GM23338 (cell line): ENCODE data around the gene EGLN2. TPM values are rescaled to one million over a fixed set of nuclear protein-coding genes. Genes with fewer than 3 reads are reported as not detected.
"Not testable (repeated sequence)": the region's sequence is repeated elsewhere in the genome, so short reads cannot be mapped to it uniquely, and the experiment has no call there.

Experiments used
- ATAC-seq: fragments of 200-7000 bp; cut with Tn5 transposase; 3 replicates; pipeline ENCODE4 v1.9.1; 2020
- DNase-seq: peaks from one replicate; pipeline ENCODE4 v3.0.0-alpha.2; 2015; ENCODE audit warnings: low spot score
- H2AFZ ChIP-seq: fragments of 200-600 bp; sonication (generic); 2 replicates; pipeline ENCODE4 v1.8.0; 2016; ENCODE audit warnings: antibody characterized with exemption, mild to moderate bottlenecking, moderate library complexity
- H3F3A ChIP-seq: fragments of 200-600 bp; sonication (generic); replicated peaks from 2 replicates; pipeline ENCODE4 v1.8.0; 2017; ENCODE audit warnings: antibody characterized with exemption, mixed run types, low read depth
- H3K27ac ChIP-seq: fragments of 200-600 bp; sonication (generic); 2 replicates; pipeline ENCODE4 v1.6.1; 2016; ENCODE audit warnings: low read depth
- H3K27me3 ChIP-seq: fragments of 200-600 bp; sonication (generic); 2 replicates; pipeline ENCODE4 v1.8.0; 2016; ENCODE audit warnings: mild to moderate bottlenecking, mixed run types, moderate library complexity; ENCODE audit not compliant: insufficient read depth
- H3K36me3 ChIP-seq: fragments of 200-600 bp; sonication (generic); 2 replicates; pipeline ENCODE4 v1.8.0; 2016; ENCODE audit warnings: mild to moderate bottlenecking; ENCODE audit not compliant: insufficient read depth
- H3K4me1 ChIP-seq: fragments of 200-600 bp; sonication (generic); 2 replicates; pipeline ENCODE4 v1.8.0; 2016; ENCODE audit warnings: mild to moderate bottlenecking, moderate library complexity; ENCODE audit not compliant: insufficient read depth
- H3K4me2 ChIP-seq: fragments of 200-600 bp; sonication (generic); 2 replicates; pipeline ENCODE4 v1.7.1; 2017; ENCODE audit warnings: mixed run types
- H3K4me3 ChIP-seq: fragments of 200-600 bp; sonication (generic); 2 replicates; pipeline ENCODE4 v1.6.1; 2016; ENCODE audit warnings: mixed run types
- H3K79me2 ChIP-seq: fragments of 200-600 bp; sonication (generic); replicated peaks from 2 replicates; pipeline ENCODE4 v1.8.0; 2017; ENCODE audit warnings: mild to moderate bottlenecking; ENCODE audit not compliant: insufficient read depth
- H3K9me2 ChIP-seq: fragments of 200-600 bp; sonication (generic); 2 replicates; pipeline ENCODE4 v1.8.0; 2017; ENCODE audit not compliant: insufficient read depth
- H4K20me1 ChIP-seq: fragments of 200-600 bp; sonication (generic); replicated peaks from 2 replicates; pipeline ENCODE4 v1.8.0; 2017; ENCODE audit warnings: mild to moderate bottlenecking; ENCODE audit not compliant: insufficient read depth
- H3K27ac Mint-ChIP-seq: 2 replicates; pipeline ENCODE4 v1.8.0; 2020; ENCODE audit warnings: inconsistent platforms, mild to moderate bottlenecking, moderate library complexity, mixed read lengths
- H3K27me3 Mint-ChIP-seq: 3 replicates; pipeline ENCODE4 v1.8.0; 2022; ENCODE audit warnings: low read depth, mild to moderate bottlenecking, moderate library complexity, mixed read lengths, inconsistent platforms; ENCODE audit not compliant: insufficient read depth, poor library complexity
- H3K36me3 Mint-ChIP-seq: 3 replicates; pipeline ENCODE4 v1.8.0; 2021; ENCODE audit warnings: low read depth, mild to moderate bottlenecking, inconsistent platforms, moderate library complexity, mixed read lengths
- H3K4me1 Mint-ChIP-seq: 3 replicates; pipeline ENCODE4 v1.8.0; 2020; ENCODE audit warnings: mild to moderate bottlenecking, inconsistent platforms, mixed read lengths
- H3K4me3 Mint-ChIP-seq: 3 replicates; pipeline ENCODE4 v1.8.0; 2021; ENCODE audit warnings: moderate library complexity, mild to moderate bottlenecking, inconsistent platforms, mixed read lengths
- H3K9me3 Mint-ChIP-seq: 3 replicates; pipeline ENCODE4 v1.8.0; 2020; ENCODE audit warnings: moderate library complexity, mild to moderate bottlenecking, inconsistent platforms, mixed read lengths
- POLR2AphosphoS5 ChIP-seq: IDR thresholded peaks from 2 replicates; pipeline ENCODE4 v1.6.1; 2016; ENCODE audit warnings: antibody characterized with exemption, low read depth
- polyA plus RNA-seq: library from polyadenylated mRNA; unstranded; fragments of >200 nt; fragmentation: Nextera tagmentation; extraction: Ambion mirVana; gene quantifications from 2 replicates; pipeline ENCODE4 v1.2.1, GENCODE V29; 2016
- total RNA-seq: library from RNA; depleted of rRNA; stranded (reverse); fragments of >200 nt; shearing (Covaris generic); gene quantifications from 2 replicates; pipeline ENCODE4 v1.2.3, GENCODE V29; 2014

EGLN2 gene
- total and polyA plus RNA-seq, 2 experiments from 2014 or later: 59.9 to 118 TPM

DNA sequence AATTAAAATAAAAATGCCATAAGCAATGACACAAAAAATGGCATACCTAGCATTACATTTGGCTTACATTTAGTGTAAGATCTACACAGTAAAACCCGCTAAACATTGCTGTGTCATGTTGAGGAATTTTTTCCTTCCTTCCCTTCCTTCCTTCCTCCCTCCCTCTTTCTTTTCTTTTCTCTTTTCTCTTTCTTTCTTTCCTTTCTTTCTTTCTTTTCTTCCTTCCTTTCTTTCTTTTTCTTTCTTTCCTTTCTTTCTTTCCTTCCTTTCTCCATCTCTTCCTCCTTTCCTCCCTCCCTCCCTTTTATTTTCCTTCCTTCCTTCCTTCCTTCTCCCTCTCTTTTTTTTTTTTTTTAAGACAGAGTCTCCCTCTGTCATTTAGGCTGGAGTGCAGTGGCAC is 39.5 kb downstream of the EGLN2 start:
- H3K27me3 ChIP-seq, H3K79me2 ChIP-seq, H3K9me2 ChIP-seq, ATAC-seq, H3K9me3 Mint-ChIP-seq, H3K4me2 ChIP-seq, H3K4me3 ChIP-seq, H3K4me1 Mint-ChIP-seq, H3K4me1 ChIP-seq, H2AFZ ChIP-seq, H3K27ac ChIP-seq, H3K4me3 Mint-ChIP-seq, H4K20me1 ChIP-seq, H3F3A ChIP-seq, H3K36me3 Mint-ChIP-seq, DNase-seq, H3K27ac Mint-ChIP-seq, H3K36me3 ChIP-seq, H3K27me3 Mint-ChIP-seq: not testable (repeated sequence)

- not testable (repeated sequence) for H3K27me3 Mint-ChIP-seq, H3K36me3 Mint-ChIP-seq
Measured at GRCh38 chr19:40842012-40842411, 43.0 kb downstream of the EGLN2 start.

DNA sequence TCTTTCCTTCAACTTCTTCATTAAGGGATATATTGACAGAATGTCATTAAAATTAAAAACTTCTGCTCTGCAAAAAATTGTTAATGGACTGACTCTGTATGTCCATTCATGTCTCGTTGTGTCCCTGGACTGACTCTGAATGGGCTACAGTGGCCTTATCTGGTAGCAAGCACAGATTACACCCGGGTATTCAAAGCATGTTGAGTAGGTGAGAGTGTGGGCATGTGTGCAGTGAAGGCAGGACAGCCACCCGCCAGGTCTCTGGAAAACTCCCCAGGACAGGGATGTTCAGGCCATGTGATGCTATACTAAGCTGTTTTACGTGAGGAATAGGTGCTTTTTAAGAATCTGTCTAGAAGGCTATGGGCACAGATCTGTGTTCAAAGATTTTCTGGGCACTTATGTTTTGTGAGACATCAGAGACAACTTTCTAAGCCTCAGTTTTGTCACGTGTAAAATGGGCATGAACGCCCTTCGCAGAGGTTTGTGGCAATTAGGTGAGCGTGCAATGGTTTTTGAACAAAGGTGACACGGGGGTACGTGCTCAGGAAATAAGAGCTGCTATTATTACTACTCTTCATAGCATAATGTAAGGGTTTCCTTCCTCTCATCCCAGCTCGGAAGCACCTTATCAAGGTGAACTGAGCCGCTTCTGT is 44.1 kb downstream of the EGLN2 start:
- H3K4me3 ChIP-seq: peak overlapping the region; percentile 60
- H3K27me3 Mint-ChIP-seq: peaks cover 19% of the 10 kb centered on the region
- not testable (repeated sequence) for ATAC-seq, H3K9me3 Mint-ChIP-seq, H3F3A ChIP-seq, H3K79me2 ChIP-seq, H3K36me3 ChIP-seq, H3K9me2 ChIP-seq, H3K27ac Mint-ChIP-seq, H3K27ac ChIP-seq, H3K4me1 ChIP-seq, H3K36me3 Mint-ChIP-seq, H4K20me1 ChIP-seq, DNase-seq
- H3K27me3 ChIP-seq: peaks cover 12% of the 10 kb centered on the region
- peak overlapping the region; percentile 79 for H3K4me2 ChIP-seq
- H2AFZ ChIP-seq: peak overlapping the region; percentile 91; the same call in 1 of the 2 replicates
- H3K4me3 Mint-ChIP-seq: peak overlapping the region; percentile 68
- peaks cover 14% of the 10 kb centered on the region for H3K4me1 Mint-ChIP-seq

More at GRCh38 chr19:40842012-40842411, 43.0 kb downstream of the EGLN2 start:
- DNase-seq, H3K4me3 Mint-ChIP-seq, H3K9me2 ChIP-seq, H3K4me1 ChIP-seq, H3K4me2 ChIP-seq, H4K20me1 ChIP-seq, H3K27ac ChIP-seq, H3K4me3 ChIP-seq, H3K27ac Mint-ChIP-seq, H3K27me3 ChIP-seq, H3K9me3 Mint-ChIP-seq, H3F3A ChIP-seq, ATAC-seq, H2AFZ ChIP-seq, H3K79me2 ChIP-seq, H3K36me3 ChIP-seq: not testable (repeated sequence)
- H3K4me1 Mint-ChIP-seq: peaks cover 10% of the 10 kb centered on the region

- not testable (repeated sequence) for H3K4me1 ChIP-seq, H3K36me3 ChIP-seq, H3K9me2 ChIP-seq, H3K27ac ChIP-seq, H3K36me3 Mint-ChIP-seq, H4K20me1 ChIP-seq, H3F3A ChIP-seq, H3K27ac Mint-ChIP-seq, H3K9me3 Mint-ChIP-seq, H3K79me2 ChIP-seq
- Mint-ChIP-seq H3K27me3 (peaks cover 25% of the 10 kb centered on the region), H3K4me1 (peaks cover 14% of the 10 kb centered on the region; the same call in 2 of the 3 replicates), H3K4me3 (peak overlapping the region; percentile 68)
- peak; percentile 65 for TF ChIP-seq POLR2AphosphoS5
- ATAC-seq (peak; percentile 89), DNase-seq (peak; percentile 66)
- Histone ChIP-seq H2AFZ (peak overlapping the region; percentile 91; the same call in 1 of the 2 replicates), H3K27me3 (peaks cover 17% of the 10 kb centered on the region), H3K4me2 (peak overlapping the region; percentile 79), H3K4me3 (peak overlapping the region; percentile 60)
Measured at GRCh38 chr19:40843653-40844052, 44.7 kb downstream of the EGLN2 start.

- not testable (repeated sequence) for H3K36me3 ChIP-seq, H3K79me2 ChIP-seq, H3K36me3 Mint-ChIP-seq, H4K20me1 ChIP-seq, ATAC-seq, DNase-seq, H3K4me3 ChIP-seq, H3K4me1 ChIP-seq, H3K4me2 ChIP-seq, H3K27ac Mint-ChIP-seq, H3K9me3 Mint-ChIP-seq, H3K27ac ChIP-seq, H3K4me3 Mint-ChIP-seq, H3F3A ChIP-seq, H3K9me2 ChIP-seq, H2AFZ ChIP-seq
- H3K27me3 Mint-ChIP-seq: peaks cover 43% of the 10 kb centered on the region
- peaks cover 14% of the 10 kb centered on the region; the same call in 2 of the 3 replicates for H3K4me1 Mint-ChIP-seq
- peaks cover 26% of the 10 kb centered on the region for H3K27me3 ChIP-seq
Measured at GRCh38 chr19:40846722-40847121, 47.7 kb downstream of the EGLN2 start.

GRCh38 chr19:40850277-40850676 is 51.3 kb downstream of the EGLN2 start, which contains the start of gene CYP2A6:
TSS of gene CYP2A6 (minus strand) at chr19:40850447. CDS start at chr19:40850426, 21 bp downstream.
- not testable (repeated sequence) for H3K9me2 ChIP-seq
- peaks cover 44% of the 10 kb centered on the region for H3K27me3 Mint-ChIP-seq

More at GRCh38 chr19:40850277-40850676, 51.3 kb downstream of the EGLN2 start, which contains the start of gene CYP2A6:
- not testable (repeated sequence) for H2AFZ ChIP-seq, ATAC-seq, H3K79me2 ChIP-seq, H3K36me3 ChIP-seq, H3K36me3 Mint-ChIP-seq, H3K4me1 ChIP-seq, H3F3A ChIP-seq, H3K27ac Mint-ChIP-seq, H3K27ac ChIP-seq, H3K4me3 ChIP-seq, DNase-seq, H3K9me3 Mint-ChIP-seq, H3K4me2 ChIP-seq, H3K4me1 Mint-ChIP-seq, H4K20me1 ChIP-seq
- H3K4me3 Mint-ChIP-seq: peak within 1 kb of the TSS; percentile 61; the same call in 1 of the 3 replicates
- peaks cover 26% of the 10 kb centered on the region for H3K27me3 ChIP-seq
